Measurements from ENCODE around the gene MBD3.
"Not testable (repeated sequence)": the region's sequence is repeated elsewhere in the genome, so short reads cannot be mapped to it uniquely, and the experiment has no call there.

GRCh38 chr19:1535699-1536098, 57.0 kb downstream of the MBD3 start:
- TF ChIP-seq CTCF (IDR thresholded peaks at IDR 0.05; ENCODE audit: low read depth, low read length); EZH2phosphoT487 (IDR thresholded peaks at IDR 0.05; ENCODE audit: low read depth): not testable (repeated sequence)

All from OCI-LY3 (cell line).